DMS114 treated with DMSO at 0.1 percent for 48 hours (cell line): ENCODE data around the gene MAPK1.
"Not testable (repeated sequence)": the region's sequence is repeated elsewhere in the genome, so short reads cannot be mapped to it uniquely, and the experiment has no call there.

ENCODE experiments used
- DNase-seq: peaks from one replicate; lab custom pipeline; 2025; ENCODE audit not compliant: unreplicated experiment; lab: John Stamatoyannopoulos, UW

Gene MAPK1

GRCh38 chr22:21849489-21849888, 18.0 kb downstream of the MAPK1 start:
- DNase-seq: no peak

DNA sequence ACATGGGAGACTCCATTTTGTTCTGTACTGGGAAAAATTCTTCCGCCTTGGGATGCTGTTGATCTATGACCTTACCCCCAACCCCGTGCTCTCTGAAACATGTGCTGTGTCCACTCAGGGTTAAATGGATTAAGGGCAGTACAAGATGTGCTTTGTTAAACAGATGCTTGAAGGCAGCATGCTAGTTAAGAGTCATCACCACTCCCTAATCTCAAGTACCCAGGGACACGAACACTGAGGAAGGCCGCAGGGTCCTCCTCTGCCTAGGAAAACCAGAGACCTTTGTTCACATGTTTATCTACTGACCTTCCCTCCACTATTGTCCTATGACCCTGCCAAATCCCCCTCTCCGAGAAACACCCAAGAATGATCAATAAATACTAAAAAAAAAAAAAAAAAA, 19.4 kb downstream of the MAPK1 start:
- not testable (repeated sequence) for DNase-seq

DNA sequence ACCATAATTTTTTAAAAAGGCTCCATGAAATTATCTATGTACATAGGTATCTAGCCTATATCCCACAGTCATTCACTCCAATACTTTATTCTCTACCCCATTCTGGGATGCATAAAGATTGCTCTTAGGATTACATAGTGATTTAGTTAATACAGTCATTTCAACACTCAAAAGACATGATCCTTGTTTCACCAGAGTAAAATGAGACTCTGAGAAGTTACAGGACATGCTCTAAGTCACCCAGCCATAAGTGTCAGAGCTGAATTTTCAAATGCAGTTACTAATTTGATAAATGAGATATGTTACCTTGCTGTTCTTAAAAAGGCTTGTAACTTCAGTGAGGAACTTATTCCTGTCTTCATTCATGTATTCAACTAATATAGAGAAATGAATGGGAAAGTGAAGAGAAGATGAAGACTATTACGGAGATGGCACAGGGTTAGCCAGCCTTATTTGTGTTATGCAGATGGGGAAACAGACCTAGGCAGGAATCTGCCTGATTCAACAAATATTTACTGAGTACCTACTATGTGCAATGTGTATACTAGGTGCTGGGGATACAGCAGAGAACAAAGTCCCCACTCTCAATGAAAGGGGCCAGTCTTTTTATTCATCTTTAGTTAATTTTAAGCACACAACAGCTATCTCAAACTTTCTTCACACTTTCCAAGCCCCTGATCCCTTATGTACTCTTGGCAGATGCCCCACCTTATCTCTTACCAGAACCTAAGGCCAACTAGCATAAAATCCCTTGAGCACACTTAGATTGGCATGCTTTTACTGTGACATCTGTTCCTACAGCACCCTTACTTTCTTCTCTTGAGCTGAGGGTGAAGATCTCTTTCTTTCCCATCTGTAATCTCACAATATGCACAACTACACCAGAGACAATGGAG, 21.6 kb downstream of the MAPK1 start:
- DNase-seq: no peak

DNA sequence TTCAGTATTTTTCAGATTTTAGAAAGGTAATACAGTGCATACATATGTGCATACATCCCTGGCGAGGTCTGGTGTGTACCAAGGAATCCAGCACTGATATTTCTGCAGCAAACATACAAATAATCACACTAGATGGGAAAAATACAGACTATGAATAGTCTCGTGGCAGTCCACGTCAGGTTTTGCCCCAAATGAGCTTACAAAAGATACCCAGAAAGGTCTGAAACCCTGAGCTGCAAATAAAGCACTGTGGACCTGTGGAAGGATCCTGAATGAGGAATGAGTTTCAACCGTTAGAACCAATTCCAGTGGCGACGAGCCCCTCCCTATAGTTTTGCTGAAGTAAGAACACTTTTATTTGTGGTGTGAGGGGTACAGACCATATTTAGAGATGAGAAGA, 24.5 kb downstream of the MAPK1 start:
- no peak for DNase-seq

GRCh38 chr22:21841422-21841821, 26.0 kb downstream of the MAPK1 start:
- no peak for DNase-seq

DNA sequence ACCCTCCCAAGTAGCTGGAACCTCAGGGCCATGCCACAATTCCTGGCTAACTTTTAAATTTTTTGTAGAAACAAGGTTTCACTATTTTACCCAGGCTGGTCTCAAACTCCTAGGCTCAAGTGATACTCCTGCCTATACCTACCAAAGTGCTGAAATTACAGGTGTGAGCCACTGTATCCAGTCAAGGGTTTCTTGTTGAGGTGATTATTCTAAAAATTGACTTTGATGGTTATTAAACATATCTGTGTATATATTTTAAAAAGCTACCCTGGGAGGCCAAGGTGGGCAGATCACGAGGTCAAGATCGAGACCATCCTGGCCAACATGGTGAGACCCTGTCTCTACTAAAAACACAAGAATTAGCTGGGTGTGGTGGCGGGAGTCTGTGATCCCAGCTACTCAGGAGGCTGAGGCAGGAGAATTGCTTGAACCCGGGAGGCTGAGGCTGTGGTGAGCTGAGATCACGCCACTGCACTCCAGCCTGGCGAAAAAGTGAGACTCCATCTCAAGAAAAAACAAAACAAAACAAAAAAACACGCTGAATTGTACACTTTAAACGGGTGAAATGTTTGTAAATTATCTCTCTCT, 27.1 kb downstream of the MAPK1 start:
- DNase-seq: no peak

DNA sequence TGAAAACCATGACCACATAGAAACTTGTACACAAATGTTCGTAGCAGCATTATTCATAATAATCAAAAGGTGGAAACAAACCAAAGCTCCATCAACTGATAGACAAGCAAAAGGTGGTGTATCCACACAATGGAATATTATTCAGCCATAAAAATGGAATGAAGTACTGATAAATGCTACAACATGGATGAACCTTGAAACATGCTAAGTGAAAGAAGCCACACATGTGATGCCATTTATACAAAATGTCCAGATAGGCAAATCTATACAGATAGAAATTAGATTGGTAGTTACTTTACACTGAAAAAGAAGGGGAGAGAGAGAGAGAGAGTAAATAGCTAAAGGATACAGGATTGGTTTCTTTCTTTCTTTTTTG, 27.7 kb downstream of the MAPK1 start:
- DNase-seq: no peak

GRCh38 chr22:21839104-21839764, 28.2 kb downstream of the MAPK1 start:
- not testable (repeated sequence) for DNase-seq

- no peak for DNase-seq
Observed at GRCh38 chr22:21837248-21837979, 30.0 kb downstream of the MAPK1 start.

DNA sequence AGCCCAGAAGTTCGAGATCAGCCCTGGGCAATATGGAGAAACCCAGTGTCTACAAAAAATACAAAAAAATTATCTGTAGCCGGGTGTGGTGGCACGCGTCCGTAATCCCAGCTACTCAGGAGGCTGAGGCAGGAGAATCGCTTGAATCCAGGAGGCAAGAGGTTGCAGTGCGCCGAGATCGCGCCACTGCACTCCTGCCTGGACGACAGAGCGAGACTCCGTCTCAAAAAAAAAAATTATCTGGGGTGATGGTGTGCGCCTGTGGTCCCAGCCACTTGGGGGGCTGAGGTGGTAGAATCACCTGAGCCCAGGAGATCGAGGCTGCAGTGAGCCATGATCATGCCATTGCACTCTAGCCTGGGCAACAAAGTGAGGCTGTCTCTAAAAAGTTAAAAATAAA, 31.0 kb downstream of the MAPK1 start:
- DNase-seq: not testable (repeated sequence)

DNA sequence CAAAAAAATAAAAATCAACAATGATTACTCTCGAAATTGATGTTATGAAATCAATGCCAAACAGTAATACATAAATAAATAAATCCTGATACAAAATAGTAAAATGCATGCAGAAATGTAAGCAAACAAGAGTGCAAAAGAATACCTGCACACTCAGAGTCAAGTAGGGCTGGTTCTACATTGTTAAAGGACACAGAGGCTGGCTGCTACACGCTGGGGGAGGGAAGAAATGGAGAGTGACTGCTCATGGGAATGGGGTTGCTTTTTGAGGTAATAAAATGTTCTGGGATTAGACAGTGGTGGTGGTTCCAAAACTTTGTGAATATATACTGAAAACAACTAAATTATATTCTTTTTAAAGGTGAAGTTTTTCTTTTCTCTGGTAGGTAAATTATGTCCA, 32.1 kb downstream of the MAPK1 start:
- DNase-seq: no peak

- no peak for DNase-seq
Observed at GRCh38 chr22:21834869-21835268, 32.6 kb downstream of the MAPK1 start.

DNA sequence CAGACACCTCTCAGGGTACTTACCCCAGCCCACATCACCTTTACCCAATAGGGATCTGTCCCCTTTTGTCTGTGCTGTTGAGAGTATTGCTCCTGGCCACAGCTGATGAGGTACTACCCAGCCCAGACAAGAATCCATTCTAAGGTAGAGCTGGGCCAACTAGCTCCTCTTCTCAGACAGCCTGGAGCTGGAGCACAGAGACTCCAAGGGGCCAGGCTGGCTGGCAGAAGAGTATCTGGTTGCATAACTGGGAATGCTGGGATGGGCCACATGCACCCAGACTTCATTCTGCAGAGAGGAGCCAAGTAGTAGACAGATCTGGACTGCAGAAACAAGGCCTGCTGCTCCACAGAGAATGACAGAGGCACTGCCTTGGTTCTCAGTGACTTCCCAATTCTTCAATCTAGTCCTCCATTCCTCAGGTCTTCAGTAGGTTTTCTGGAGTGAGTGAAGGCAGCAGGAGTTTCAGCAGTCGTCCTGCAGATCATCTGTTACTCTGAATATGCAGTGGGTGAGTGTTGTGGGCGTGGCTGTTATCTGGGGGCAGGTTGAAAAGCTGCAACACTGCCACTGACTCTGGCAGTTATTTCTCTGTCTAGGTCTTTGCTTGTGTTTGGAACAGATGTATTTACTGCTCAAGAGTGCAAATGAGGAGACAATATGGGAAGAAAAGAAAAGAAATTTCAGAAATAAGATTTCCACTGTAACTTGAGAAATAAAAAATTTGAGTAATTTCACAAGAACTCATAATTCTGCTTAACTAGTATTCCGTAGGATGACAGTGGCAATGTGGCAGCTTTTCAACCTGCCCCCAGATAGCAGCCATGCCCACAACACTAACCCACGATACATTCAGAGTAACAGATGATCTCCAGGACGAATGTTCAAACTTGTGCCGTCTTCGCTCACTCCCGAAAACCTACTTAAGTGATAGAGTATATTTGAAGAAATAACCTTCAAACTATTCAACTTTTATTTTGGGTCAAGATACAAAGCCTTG, 34.9 kb downstream of the MAPK1 start:
- DNase-seq: no peak

GRCh38 chr22:21829523-21829922, 37.9 kb downstream of the MAPK1 start:
- DNase-seq: no peak

GRCh38 chr22:21828268-21828638, 39.2 kb downstream of the MAPK1 start:
- no peak for DNase-seq

GRCh38 chr22:21827628-21828267, 39.7 kb downstream of the MAPK1 start:
- no peak for DNase-seq

GRCh38 chr22:21826204-21826603, 41.2 kb downstream of the MAPK1 start:
- no peak for DNase-seq

- DNase-seq: not testable (repeated sequence)
Observed at GRCh38 chr22:21824962-21825361, 42.5 kb downstream of the MAPK1 start.

DNA sequence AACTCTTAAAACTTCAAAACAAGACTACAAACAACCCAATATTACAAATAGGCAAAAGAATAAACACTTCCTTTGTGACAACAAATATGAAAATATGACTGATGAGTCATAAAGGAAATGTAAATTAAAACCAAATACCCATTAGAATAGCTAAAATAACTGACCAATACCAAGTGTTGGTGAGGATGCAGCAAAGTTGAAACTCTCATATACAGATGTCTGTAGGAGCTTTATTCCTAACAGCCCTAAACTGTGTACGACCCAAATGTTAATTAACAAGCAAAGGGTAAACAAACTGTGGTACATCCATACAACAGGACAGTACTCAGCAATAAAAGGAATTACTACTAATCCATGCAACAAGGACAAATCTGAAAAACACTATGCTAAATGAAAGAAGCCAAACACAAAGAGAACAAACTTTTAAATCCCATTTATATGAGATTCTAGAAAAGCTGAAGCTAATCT, 43.0 kb downstream of the MAPK1 start:
- DNase-seq: no peak
